OCI-LY3 (cell line): ENCODE measurements around the gene CBL.

Experiments
- H2AFZ ChIP-seq: fragments of 200-600, 300-600 bp; shearing (Covaris generic); 2 replicates; pipeline ENCODE4 v1.6.0; 2014; ENCODE audit warnings: antibody characterized with exemption, low read depth, low read length
- H3K27ac ChIP-seq: fragments of 200-600, 300-600 bp; sonication (generic); 2 replicates; pipeline ENCODE4 v1.5.1; 2014; ENCODE audit warnings: mild to moderate bottlenecking, low read length, moderate library complexity, mixed read lengths
- H3K27me3 ChIP-seq: fragments of 200-600, 300-600 bp; sonication (generic); 2 replicates; pipeline ENCODE4 v1.6.1; 2014; ENCODE audit warnings: low read depth, low read length, mixed read lengths
- H3K36me3 ChIP-seq: fragments of 200-600, 300-600 bp; sonication (generic); replicated peaks from 2 replicates; pipeline ENCODE3; 2014; ENCODE audit warnings: low read depth, low read length, mixed read lengths
- H3K4me1 ChIP-seq: fragments of 300-600, 200-600 bp; sonication (generic); 2 replicates; pipeline ENCODE4 v1.6.1; 2014; ENCODE audit warnings: low read length, mixed read lengths
- H3K4me2 ChIP-seq: fragments of 200-600, 300-600 bp; sonication (generic); 2 replicates; pipeline ENCODE4 v1.6.1; 2014; ENCODE audit warnings: low read length, mixed read lengths
- H3K4me3 ChIP-seq: fragments of 300-600, 200-600 bp; sonication (generic); 2 replicates; pipeline ENCODE4 v1.5.1; 2014; ENCODE audit warnings: antibody characterized with exemption, mild to moderate bottlenecking, low read length, moderate library complexity
- H3K79me2 ChIP-seq: fragments of 300-600, 200-600 bp; shearing (Covaris generic); 2 replicates; pipeline ENCODE4 v1.6.1; 2014; ENCODE audit warnings: mild to moderate bottlenecking, low read length, mixed read lengths
- H3K9ac ChIP-seq: fragments of 300-600, 200-600 bp; shearing (Covaris generic); 2 replicates; pipeline ENCODE4 v1.6.0; 2014; ENCODE audit warnings: mild to moderate bottlenecking, low read length, moderate library complexity
- H3K9me3 ChIP-seq: fragments of 200-600, 300-600 bp; shearing (Covaris generic); 2 replicates; pipeline ENCODE4 v1.6.1; 2014; ENCODE audit warnings: low read length, mixed read lengths; ENCODE audit not compliant: insufficient read depth
- H4K20me1 ChIP-seq: fragments of 200-600, 300-600 bp; sonication (generic); 2 replicates; pipeline ENCODE4 v1.6.1; 2016; ENCODE audit warnings: low read length, mixed read lengths; ENCODE audit not compliant: insufficient read depth
- CTCF ChIP-seq: fragments of 200-600, 300-600 bp; sonication (generic); IDR thresholded peaks from 2 replicates; pipeline ENCODE4 v1.5.1; 2014; ENCODE audit warnings: antibody characterized with exemption, low read length, low read depth
- EZH2phosphoT487 ChIP-seq: fragments of 200-600 bp; shearing (Covaris generic); IDR thresholded peaks from 2 replicates; pipeline ENCODE4 v1.6.1; 2018; ENCODE audit warnings: antibody characterized with exemption, mixed run types, low read depth

Gene CBL

DNA sequence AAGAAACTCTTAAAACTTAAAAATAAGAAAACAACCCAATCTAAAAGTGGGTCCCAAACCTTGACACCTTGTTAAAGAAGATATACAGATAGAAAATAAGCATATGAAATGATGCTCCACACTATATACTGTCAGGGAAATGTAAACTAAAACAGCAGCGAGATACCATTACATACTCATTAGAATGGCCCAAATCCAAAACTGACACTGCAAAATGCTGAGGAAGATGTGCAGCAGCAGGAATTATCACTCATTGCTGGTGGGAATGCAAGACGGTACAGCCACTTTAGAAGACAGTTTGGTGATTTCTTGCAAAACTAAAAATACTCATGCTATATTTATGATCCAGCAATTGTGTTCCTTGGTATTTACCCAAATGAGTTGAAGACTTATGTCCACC, 123.2 kb downstream of the CBL start:
- Histone ChIP-seq H3K4me3 (no peak overlapping the region), H3K36me3 (no peaks in the 10 kb centered on the region), H3K27me3 (peaks cover 9% of the 10 kb centered on the region), H3K79me2 (no peaks in the 10 kb centered on the region), H3K9me3 (no peaks in the 10 kb centered on the region), H2AFZ (no peak overlapping the region), H3K4me1 (peaks cover 3% of the 10 kb centered on the region; the same call in 1 of the 2 replicates), H3K4me2 (no peak overlapping the region), H3K9ac (no peak overlapping the region), H3K27ac (no peak overlapping the region), H4K20me1 (no peaks in the 10 kb centered on the region)
- TF ChIP-seq CTCF (no peak), EZH2phosphoT487 (no peak)

GRCh38 chr11:119330237-119330636, 124.1 kb downstream of the CBL start:
- no peaks in the 10 kb centered on the region for H3K36me3 ChIP-seq
- peaks cover 8% of the 10 kb centered on the region for H3K79me2 ChIP-seq
- no peak overlapping the region for H3K4me2 ChIP-seq
- no peak overlapping the region for H3K27ac ChIP-seq
- peaks cover 8% of the 10 kb centered on the region for H3K4me1 ChIP-seq
- peaks cover 9% of the 10 kb centered on the region for H3K27me3 ChIP-seq
- no peak overlapping the region for H3K9ac ChIP-seq
- no peak overlapping the region for H2AFZ ChIP-seq
- TF ChIP-seq EZH2phosphoT487 (no peak), CTCF (no peak)
- no peaks in the 10 kb centered on the region for H4K20me1 ChIP-seq
- H3K9me3 ChIP-seq, result no peaks in the 10 kb centered on the region
- no peak overlapping the region for H3K4me3 ChIP-seq

DNA sequence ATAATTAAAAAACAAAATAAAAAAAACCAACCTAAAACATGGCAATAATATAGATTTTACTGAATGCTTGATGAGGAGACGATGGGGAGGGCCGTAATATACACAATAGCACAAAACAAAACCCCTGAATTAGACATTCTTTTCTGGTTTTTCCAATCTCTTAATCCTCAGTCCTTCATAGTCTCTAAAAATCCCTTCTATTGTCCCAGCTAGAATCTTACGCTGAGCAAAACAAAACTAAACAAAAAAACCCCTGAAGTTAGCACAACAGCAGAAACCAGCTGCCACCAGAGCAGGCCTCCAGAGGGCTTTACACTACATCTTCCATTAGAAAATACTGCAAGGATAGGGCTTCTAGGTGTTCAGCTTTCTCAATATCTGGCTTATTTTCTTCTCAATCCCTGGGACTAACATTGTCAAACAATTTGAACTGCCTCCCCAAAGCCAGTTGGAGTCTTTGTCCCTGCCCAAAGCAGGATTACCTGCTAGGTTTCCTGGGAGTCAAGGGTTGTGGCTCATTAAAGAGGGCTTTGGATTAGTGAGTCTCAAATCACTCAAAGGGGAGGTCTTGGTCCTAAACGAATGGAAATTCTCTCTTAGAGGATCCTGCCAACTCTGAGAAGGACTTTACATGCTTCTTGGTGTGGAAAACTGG, 126.1 kb downstream of the CBL start:
- TF ChIP-seq EZH2phosphoT487 (no peak), CTCF (no peak)
- Histone ChIP-seq H3K9me3 (no peaks in the 10 kb centered on the region), H3K36me3 (peaks cover 9% of the 10 kb centered on the region), H3K9ac (no peak overlapping the region), H4K20me1 (no peaks in the 10 kb centered on the region; the same call in 1 of the 2 replicates), H3K4me1 (peaks cover 12% of the 10 kb centered on the region), H3K4me3 (no peak overlapping the region), H3K4me2 (no peak overlapping the region), H2AFZ (peak overlapping the region; percentile 36; the same call in 1 of the 2 replicates), H3K27ac (no peak overlapping the region), H3K27me3 (peaks cover 9% of the 10 kb centered on the region), H3K79me2 (peaks cover 28% of the 10 kb centered on the region)

DNA sequence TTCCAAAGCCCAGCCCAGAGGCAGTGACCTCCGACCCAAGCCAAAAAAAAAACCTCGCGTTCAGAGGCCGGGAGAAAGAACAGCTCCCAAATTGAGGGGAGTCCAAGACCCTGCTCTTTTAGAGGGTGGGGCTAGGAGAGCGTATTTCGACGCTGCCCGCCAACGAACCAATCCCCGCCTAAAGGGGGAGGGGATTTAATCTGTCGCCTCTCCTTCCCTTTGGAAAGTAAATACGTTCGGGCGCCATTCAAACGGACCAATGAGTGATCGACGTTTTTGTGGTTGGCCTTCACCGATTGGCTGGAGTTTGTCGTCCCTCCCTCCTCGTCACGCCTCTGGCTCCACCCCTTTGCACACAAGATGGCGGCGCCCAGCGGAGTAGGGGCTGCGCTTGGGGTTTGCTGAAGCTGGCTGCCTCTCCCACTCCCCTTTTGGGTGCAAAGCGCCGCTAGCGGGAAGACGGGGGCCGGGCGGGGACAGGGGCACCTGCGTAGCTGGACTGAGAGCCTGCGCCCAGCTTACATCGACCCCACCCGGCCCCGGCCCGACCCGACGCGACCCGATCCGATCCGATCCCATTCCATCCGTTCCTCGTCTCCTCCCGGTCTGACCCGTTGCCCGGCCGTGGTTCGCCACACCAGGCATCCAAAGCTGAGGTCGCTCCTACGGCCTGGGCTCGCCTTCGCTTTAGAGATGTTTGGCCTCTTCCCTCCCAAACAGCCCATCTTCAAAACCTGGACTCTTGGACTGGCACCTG, 128.2 kb downstream of the CBL start, which contains the start of gene RNF26:
RNF26 (plus strand) TSS at position 354 of the 757 bp plus-strand sequence. CDS start 596 bp downstream, outside the sequence.
- H3K79me2 ChIP-seq, result peaks cover 28% of the 10 kb centered on the region
- no peaks in the 10 kb centered on the region; the same call in 1 of the 2 replicates for H4K20me1 ChIP-seq
- peak within 1 kb of the TSS; percentile 85 for H3K9ac ChIP-seq
- H3K36me3 ChIP-seq, result peaks cover 9% of the 10 kb centered on the region
- H3K27me3 ChIP-seq, result peaks cover 8% of the 10 kb centered on the region
- peak within 1 kb of the TSS; percentile 99 for H3K4me2 ChIP-seq
- H3K9me3 ChIP-seq, result no peaks in the 10 kb centered on the region
- H3K4me1 ChIP-seq, result peaks cover 18% of the 10 kb centered on the region
- H3K4me3 ChIP-seq, result peak within 1 kb of the TSS; percentile 89
- TF ChIP-seq CTCF, result no peak
- TF ChIP-seq EZH2phosphoT487, result no peak
- H3K27ac ChIP-seq, result peak within 1 kb of the TSS; percentile 58
- H2AFZ ChIP-seq, result peak within 1 kb of the TSS; percentile 50
